IPS DF 19.7 (cell line): ENCODE data around the gene SERINC3.

Source experiments
- DNase-seq: peaks from one replicate; pipeline ENCODE4 v3.0.0-alpha.2; 2013; ENCODE audit warnings: low read depth, low spot score

The SERINC3 gene

GRCh38 chr20:44532981-44533331 lies 11.1 kb upstream of the SERINC3 start:
- DNase-seq: no peak

GRCh38 chr20:44532259-44532980 lies 10.6 kb upstream of the SERINC3 start:
- DNase-seq: no peak

DNA sequence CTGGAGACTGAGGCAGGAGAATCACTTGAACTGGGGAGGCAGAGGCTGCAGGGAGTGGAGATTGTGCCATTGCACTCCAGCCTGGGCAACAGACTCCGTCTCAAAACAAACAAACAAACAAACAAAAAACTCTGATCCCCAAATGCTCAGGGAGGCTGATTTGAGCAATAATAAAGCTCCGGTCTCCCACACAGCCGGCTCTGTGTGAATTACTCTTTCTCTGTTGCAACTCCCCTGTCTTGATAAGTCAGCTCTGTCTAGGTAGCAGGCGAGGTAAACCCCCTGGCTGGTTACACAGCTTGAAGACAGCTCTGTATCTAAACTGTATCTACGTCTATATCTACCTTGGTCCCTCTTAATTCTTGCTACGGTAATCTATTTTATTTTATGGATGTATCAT lies 6.4 kb upstream of the SERINC3 start:
- DNase-seq: no peak

DNA sequence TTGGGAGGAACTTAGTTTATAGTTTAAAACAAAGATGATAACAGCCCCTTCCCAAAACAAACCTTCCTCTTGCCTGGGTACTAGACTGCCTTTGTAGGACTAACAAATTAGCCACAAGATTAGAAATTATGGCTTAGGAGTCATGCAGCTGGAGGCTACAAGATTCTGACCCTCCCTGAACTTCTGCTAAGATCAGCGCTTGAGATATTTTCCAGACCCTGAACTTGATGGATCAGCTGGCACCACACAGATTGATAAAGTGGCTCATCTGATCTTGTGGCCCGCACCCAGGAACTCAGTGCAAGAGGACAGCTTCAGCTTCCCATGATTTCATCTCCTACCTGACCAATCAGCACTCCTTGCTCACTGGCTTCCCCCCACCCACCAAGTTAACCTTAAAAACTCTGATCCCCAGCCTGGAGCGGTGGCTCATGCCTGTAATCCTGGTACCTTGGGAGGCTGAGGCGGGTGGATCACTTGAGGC lies 5.9 kb upstream of the SERINC3 start:
- DNase-seq: no peak

GRCh38 chr20:44526129-44526528 lies 4.3 kb upstream of the SERINC3 start:
- peak; percentile 71 for DNase-seq

GRCh38 chr20:44523746-44524145 lies 1.9 kb upstream of the SERINC3 start:
- DNase-seq: no peak

GRCh38 chr20:44522841-44523240 lies 971 bp upstream of the SERINC3 start:
- no peak for DNase-seq

GRCh38 chr20:44520881-44521280 lies 989 bp downstream of the SERINC3 start:
- no peak for DNase-seq

GRCh38 chr20:44518248-44518647 lies 3.6 kb downstream of the SERINC3 start:
- no peak for DNase-seq

- DNase-seq: no peak
Observed at GRCh38 chr20:44517454-44517853, 4.4 kb downstream of the SERINC3 start.

GRCh38 chr20:44516491-44516890 lies 5.4 kb downstream of the SERINC3 start:
- no peak for DNase-seq

- DNase-seq: no peak
Observed at GRCh38 chr20:44513871-44514270, 8.0 kb downstream of the SERINC3 start.

DNA sequence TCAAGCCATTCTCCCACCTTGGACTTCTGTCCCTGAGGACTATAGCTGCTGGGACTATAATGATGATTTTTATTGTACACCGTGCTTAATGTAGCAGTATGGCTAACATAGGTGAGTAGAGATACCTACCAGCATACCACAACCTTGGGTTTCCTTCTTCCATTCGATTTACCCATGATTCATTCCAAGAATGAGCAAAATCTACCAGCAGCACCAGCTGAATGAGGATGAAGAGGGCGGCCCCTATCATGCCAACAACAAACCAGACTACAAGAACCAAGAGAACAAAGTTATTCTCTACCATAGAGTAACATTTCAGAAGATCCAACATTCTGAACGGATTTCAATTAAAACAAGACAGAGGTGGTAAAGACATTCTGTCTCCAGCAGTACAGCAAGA lies 12.1 kb downstream of the SERINC3 start:
- DNase-seq: no peak

GRCh38 chr20:44504402-44505307 lies 17.2 kb downstream of the SERINC3 start:
- no peak for DNase-seq

DNA sequence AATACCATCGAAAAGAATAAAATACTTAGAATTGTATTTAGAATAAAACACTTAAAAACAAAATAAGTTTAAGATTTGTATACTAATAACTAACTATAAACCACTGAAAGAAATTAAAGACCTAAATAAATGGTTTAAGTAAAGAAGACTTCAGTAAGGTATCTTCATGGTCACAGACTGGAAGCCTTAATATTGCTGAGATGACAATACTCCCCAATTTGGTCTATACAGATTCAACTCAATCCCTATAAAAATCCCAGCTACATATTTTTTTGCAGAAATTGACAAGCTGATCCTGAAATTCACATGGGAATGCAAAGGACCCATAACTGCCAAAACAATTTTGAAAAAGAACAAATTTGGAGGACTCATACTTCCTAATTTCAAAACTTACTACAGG lies 18.9 kb downstream of the SERINC3 start:
- DNase-seq: no peak

GRCh38 chr20:44501448-44501847 lies 20.4 kb downstream of the SERINC3 start:
- DNase-seq: no peak

DNA sequence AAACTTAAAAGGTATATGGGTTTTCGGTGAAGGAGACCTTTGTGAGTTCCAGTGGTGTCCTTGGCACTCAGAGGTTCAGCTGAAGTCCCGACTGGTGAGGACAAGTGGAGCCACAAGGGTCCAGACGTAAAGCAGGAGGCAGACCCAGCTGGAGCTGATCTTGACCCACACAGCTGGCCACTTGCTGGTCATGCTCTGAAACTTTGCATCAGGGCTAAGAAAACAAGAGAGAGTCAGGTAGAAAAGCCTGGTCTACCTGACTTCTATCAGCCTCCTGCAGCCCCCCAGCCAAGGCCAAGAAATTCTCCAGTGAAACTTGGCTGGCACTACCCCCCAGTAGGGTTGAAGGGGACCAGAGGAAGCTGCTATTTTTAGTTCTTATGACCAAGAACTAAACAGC lies 21.6 kb downstream of the SERINC3 start:
- DNase-seq: no peak

GRCh38 chr20:44497761-44498160 lies 24.1 kb downstream of the SERINC3 start:
- no peak for DNase-seq

- no peak for DNase-seq
Observed at GRCh38 chr20:44496976-44497375, 24.9 kb downstream of the SERINC3 start.

- no peak for DNase-seq
Observed at GRCh38 chr20:44495802-44496481, 25.9 kb downstream of the SERINC3 start.

GRCh38 chr20:44495257-44495656 lies 26.6 kb downstream of the SERINC3 start:
- DNase-seq: no peak

- DNase-seq: no peak
Observed at GRCh38 chr20:44494681-44495080, 27.2 kb downstream of the SERINC3 start.
